Mucosa of stomach (tissue), 1 donor: ENCODE measurements around the gene DBET.
"Not testable (repeated sequence)": the region's sequence is repeated elsewhere in the genome, so short reads cannot be mapped to it uniquely, and the experiment has no call there.

Source experiments
- H3K27me3 ChIP-seq: one replicate; pipeline ENCODE4 v1.7.0; 2013; ENCODE audit warnings: mild to moderate bottlenecking, low read length; ENCODE audit not compliant: control insufficient read depth, insufficient read depth
- H3K36me3 ChIP-seq: one replicate; pipeline ENCODE4 v1.7.0; 2013; ENCODE audit warnings: low read length; ENCODE audit not compliant: control insufficient read depth, insufficient read depth
- H3K4me1 ChIP-seq: one replicate; pipeline ENCODE4 v1.7.0; 2013; ENCODE audit warnings: mild to moderate bottlenecking, low read length; ENCODE audit not compliant: control insufficient read depth, insufficient read depth
- H3K4me3 ChIP-seq: one replicate; pipeline ENCODE4 v1.7.0; 2013; ENCODE audit warnings: low read length
- H3K9ac ChIP-seq: one replicate; pipeline ENCODE4 v1.7.0; 2013; ENCODE audit warnings: mild to moderate bottlenecking, low read length, moderate library complexity
- H3K9me3 ChIP-seq: one replicate; pipeline ENCODE4 v1.7.0; 2013; ENCODE audit warnings: mild to moderate bottlenecking, low read length, moderate library complexity; ENCODE audit not compliant: control insufficient read depth
- donor health status: Pancreatic carcinoma.

DBET gene

DNA sequence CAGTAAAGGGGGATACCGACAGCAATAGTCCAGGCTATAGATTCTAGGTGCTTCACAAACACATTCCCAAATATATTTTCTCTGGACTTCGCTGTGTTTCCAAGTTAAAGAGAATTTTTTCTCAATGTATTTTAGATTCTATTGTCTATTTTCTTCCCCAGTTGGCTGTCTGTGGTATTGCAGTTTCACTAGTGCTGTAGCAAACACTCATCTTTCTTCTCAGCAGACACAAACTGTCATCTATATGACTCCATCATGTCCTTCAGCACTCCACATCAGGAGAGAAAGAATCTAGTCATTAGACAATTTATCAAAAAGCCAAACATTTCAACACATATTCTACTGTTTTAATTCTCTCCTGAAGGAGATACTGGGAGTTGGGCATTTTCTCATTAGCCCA is at the start of gene DBET:
Gene DBET, plus strand, starts transcription at position 161 of the 400 bp plus-strand sequence.
- H3K9ac ChIP-seq, H3K27me3 ChIP-seq, H3K4me1 ChIP-seq, H3K9me3 ChIP-seq, H3K4me3 ChIP-seq, H3K36me3 ChIP-seq: not testable (repeated sequence)

DNA sequence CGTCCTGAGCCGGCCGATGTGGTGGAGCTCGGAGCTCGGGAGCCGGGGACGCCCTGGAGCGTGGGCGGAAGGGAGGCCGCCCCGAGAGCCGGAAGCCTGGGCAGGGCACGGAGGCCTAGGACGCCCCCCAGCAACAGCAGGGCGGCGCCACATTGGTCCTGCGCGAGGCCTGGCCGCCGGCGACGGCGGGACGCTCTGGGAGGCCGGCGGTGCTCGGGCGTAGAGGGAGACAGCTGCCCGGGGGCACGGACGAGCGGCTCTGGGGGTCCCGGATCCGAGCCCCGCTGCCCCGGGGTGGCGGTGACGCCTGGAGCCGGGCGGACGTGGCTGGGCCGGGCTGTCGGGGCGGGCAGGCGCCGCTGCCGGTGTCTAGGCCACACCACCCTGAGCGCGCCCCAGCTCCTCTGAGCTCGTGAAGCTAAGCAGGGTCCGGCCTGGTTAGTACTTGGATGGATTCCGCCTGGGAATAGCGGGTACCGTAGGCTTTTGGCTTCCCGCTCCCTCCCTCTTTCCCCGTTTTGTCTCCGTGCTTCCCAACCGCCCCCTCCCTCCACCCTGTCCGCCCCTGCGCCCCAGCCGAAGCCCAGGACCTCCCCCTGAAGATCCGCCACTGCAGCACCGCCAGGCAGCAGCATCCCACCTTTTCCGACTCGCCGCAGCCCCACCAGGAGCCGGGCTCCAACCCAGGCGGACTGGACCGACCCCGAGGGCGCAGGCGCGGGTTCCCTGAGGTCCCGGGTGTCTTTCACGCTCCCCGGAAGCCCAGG is 49.3 kb upstream of the DBET start:
- no peaks in the 10 kb centered on the region for H3K9me3 ChIP-seq
- no peaks in the 10 kb centered on the region for H3K4me1 ChIP-seq
- no peak overlapping the region for H3K9ac ChIP-seq
- H3K27me3 ChIP-seq: peaks cover 57% of the 10 kb centered on the region
- no peaks in the 10 kb centered on the region for H3K36me3 ChIP-seq
- H3K4me3 ChIP-seq: no peak overlapping the region

DNA sequence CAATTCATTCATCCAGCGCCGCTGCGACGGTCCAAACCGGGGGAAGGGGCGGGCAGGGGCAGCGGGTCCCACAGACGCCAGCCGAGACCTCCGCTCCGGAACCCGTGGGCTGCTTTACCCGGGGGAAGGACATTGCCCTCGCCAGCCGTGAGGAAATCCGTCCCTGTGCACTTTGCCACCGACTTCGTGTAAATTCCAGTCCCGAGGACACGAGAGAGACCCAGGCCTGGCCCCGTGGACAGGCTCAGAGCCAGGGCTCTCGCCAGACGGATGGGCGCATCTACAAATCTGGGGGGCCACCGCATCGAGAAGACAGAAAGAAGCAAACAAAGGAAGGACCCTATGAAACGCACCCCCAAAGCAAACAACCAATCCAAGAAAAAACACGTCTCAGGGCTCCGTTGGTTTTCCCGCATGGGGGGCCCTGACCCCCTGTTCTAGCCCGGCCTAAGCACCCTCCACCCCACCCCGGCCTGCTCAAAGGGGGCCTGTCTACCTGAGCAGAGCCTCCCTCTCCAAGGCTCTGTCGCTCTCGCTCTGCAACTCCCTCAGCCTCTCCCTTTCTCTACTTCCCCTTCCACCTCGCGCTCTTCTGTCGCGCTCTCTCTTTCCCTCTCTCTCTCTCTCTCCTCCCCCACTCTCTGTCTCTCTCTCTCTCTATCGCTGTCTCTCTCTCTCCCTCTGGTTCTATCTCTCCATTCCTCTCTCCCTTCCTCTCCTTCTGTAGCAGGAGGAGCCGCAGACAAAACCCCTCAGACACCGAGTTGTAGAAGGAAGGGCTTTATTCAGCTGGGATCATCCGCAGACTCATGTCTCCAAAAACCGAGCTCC is 48.5 kb upstream of the DBET start:
- Histone ChIP-seq H3K4me3 (no peak overlapping the region), H3K27me3 (peaks cover 65% of the 10 kb centered on the region), H3K4me1 (peaks cover 3% of the 10 kb centered on the region), H3K9ac (no peak overlapping the region), H3K36me3 (no peaks in the 10 kb centered on the region), H3K9me3 (no peaks in the 10 kb centered on the region)

DNA sequence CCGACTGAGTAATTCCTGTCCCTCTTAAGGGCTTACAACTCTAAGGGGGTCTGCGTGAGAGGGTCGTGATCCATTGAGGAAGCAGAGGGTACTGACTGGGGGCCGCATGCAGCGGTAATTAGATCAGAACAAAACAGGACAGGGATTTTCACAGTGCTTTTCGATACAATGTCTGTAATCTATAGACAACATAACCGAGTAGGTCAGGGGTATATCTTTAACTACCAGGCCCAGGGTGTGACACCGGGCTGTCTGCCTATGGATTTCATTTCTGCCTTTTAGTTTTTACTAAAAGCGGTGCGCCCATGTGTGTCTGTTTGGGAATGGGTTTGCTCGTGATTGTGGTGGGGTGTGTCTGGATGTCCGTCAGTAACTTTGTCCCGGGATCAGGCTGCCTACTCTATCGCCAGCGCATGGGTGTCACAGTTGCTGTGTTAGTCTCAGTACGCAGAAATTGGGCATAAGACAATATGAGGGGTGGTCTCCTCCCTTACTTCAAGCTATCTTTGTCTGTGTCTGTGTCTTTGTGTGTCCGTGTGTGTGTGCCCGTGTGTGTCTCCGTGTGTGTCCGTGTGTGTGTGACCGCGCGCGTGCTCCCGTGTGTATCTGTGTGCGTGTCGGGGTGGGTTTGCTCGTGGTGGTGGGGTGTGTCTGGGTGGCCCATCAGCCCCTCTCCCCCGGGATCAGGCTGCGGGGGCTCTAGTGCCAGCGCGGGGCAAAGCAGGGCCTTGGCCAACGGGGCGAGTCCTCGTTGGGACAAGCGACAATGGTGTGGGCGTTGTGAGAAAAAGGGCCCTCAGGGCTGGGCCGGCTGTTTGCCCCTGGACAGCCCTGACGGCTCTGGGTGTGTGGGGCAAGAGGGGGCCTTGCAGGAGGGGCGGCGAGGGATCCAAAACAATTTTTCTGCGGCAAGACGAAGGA is 47.7 kb upstream of the DBET start:
- Histone ChIP-seq H3K4me1 (peaks cover 6% of the 10 kb centered on the region), H3K9me3 (no peaks in the 10 kb centered on the region), H3K36me3 (no peaks in the 10 kb centered on the region), H3K27me3 (peaks cover 72% of the 10 kb centered on the region), H3K9ac (no peak overlapping the region), H3K4me3 (no peak overlapping the region)

DNA sequence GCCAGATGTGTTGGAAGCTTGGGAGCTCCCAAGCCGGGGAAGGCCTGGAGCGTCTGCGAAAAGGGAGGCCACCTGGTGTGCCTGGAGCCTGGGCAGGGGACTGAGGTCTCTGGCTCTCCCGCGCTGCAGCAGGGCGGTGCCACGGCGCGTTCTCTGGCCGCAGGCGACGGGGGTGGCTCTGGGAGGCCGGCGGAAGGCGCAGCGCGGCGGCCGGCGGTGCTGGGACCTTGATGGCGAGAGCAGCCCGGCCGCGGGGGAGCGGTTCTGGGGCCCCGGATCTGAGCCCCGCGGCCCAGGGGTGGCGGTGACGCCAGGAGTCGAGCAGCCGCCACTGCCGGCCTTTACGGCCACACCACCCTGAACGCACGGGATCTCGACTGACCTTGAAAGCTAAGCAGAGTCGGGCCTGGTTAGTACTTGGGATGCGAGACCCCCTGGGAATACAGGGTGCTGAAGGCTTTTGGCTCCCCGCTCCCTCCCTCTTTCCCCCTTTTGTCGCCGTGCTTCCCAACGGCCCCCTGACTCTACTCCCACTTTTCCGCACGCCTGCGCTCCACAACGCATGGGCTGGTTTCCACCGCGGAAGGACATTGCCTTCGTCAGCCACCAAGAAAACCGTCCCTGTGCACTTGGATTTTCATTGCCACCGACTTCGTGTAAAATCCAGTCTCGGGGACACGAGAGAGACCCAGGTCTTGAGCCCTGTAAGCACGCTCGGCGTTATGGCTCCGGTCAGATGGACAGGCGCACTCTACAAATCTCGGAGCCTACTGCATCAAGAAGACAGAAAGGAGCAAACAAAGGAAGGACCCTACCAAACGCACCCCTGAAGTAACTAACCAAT is 46.7 kb upstream of the DBET start:
- no peaks in the 10 kb centered on the region for H3K36me3 ChIP-seq
- H3K9me3 ChIP-seq: no peaks in the 10 kb centered on the region
- peaks cover 6% of the 10 kb centered on the region for H3K4me1 ChIP-seq
- peaks cover 73% of the 10 kb centered on the region for H3K27me3 ChIP-seq
- H3K9ac ChIP-seq: no peak overlapping the region
- H3K4me3 ChIP-seq: no peak overlapping the region

DNA sequence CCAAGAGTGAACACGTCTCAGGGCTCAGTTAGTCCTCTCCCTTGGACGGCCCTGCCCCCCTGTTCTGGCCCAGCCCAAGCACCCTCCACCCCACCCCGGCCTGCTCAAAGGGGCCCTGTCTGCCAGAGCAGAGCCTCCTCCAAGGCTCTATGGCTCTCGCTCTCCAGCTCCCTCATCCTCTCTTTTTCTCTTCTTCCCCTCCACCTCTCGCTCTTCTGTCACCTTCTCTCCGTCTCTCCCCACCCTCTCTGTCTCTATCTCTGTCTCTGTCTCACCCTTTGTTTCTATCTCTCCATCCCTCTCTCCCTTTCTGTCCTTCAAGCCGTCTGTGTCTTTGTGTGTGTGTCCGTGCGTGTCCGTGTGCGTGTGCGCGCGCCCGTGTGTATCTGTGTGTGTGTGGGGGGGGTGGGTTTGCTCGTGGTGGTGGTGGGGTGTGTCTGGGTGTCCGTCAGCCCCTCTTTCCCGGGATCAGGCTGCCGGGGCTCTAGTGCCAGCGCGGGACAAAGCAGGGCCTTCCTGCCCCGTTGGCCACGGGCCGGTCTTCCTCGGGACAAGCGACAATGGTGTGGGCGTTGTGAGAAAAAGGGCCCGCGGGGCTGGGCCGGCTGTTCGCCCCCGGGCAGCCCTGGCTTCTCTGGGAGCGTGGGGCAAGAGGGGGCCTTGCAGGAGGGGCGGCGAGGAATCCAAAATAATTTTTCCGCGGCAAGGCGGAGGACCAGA is 45.9 kb upstream of the DBET start:
- H3K9me3 ChIP-seq: no peaks in the 10 kb centered on the region
- H3K9ac ChIP-seq: no peak overlapping the region
- H3K4me3 ChIP-seq: no peak overlapping the region
- H3K4me1 ChIP-seq: peaks cover 6% of the 10 kb centered on the region
- peaks cover 76% of the 10 kb centered on the region for H3K27me3 ChIP-seq
- H3K36me3 ChIP-seq: no peaks in the 10 kb centered on the region

DNA sequence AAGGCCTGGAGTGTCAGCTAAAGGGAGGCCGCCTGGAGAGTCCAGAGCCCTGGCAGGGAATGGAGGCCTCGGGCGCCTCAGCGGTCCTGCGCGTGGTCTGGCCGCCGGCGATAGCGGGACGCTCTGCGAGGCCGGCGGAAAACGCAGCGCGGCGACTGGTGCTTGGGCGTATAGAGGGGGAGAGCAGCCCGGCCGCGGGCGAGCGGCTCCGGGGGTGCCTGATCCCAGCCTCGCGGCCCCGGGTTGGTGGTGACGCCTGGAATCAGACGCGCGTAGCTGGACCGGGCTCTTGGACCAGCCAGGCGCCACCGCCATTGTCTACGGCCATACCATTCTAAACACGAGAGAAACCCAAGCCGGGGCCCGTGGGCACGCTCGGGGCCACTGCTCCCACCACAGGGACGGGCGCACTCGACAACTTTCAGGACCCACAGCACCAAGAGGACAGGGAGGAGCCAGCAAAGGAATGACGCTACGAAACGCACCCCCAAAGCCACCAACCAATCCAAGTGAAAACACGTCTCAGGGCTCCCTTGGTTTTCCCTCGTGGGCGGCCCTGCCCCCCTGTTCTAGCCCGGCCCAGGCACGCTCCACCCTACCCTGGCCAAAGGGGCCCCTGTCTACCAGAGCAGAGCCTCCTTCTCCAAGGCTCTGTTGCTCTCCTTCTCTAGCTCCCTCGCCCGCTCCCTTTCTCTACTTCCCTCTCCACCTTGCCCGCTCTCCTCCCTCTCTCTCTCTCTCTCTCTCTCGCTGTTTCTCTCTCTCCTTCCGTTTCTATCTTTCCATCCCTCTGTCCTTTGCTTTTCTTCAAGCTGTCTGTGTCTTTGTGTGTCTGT is 45.1 kb upstream of the DBET start:
- peaks cover 6% of the 10 kb centered on the region for H3K4me1 ChIP-seq
- H3K27me3 ChIP-seq: peaks cover 76% of the 10 kb centered on the region
- H3K36me3 ChIP-seq: no peaks in the 10 kb centered on the region
- H3K4me3 ChIP-seq: no peak overlapping the region
- no peaks in the 10 kb centered on the region for H3K9me3 ChIP-seq
- H3K9ac ChIP-seq: no peak overlapping the region

DNA sequence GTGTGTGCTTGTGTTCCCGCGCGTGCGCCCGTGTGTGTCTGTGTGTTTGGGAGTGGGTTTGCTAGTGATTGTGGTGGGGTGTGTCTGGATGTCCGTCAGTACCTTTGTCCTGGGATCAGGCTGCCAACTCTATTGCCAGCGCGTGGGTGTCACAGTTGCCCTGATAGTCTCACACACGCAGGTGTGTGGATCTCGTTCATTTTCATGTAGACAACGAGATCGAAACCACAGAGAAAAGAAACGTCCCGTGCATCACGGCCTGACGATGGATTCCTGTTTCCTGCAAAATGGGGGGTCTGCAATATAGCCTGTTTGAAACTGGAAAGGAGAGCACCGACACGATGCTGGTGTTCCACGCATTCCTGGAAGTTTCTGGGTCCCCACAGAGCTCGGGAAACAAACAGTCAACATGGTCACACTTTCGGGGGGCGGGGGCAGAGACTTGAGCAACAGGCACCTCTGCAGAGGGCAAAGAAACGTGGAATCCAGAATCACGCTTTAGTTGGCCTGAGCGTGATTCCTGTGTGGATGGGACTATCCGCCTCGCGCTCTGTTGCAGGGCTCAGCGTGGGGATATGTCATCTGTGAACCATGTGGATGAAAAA is 44.3 kb upstream of the DBET start:
- peaks cover 68% of the 10 kb centered on the region for H3K27me3 ChIP-seq
- not testable (repeated sequence) for H3K9me3 ChIP-seq, H3K4me1 ChIP-seq, H3K36me3 ChIP-seq, H3K4me3 ChIP-seq, H3K9ac ChIP-seq

DNA sequence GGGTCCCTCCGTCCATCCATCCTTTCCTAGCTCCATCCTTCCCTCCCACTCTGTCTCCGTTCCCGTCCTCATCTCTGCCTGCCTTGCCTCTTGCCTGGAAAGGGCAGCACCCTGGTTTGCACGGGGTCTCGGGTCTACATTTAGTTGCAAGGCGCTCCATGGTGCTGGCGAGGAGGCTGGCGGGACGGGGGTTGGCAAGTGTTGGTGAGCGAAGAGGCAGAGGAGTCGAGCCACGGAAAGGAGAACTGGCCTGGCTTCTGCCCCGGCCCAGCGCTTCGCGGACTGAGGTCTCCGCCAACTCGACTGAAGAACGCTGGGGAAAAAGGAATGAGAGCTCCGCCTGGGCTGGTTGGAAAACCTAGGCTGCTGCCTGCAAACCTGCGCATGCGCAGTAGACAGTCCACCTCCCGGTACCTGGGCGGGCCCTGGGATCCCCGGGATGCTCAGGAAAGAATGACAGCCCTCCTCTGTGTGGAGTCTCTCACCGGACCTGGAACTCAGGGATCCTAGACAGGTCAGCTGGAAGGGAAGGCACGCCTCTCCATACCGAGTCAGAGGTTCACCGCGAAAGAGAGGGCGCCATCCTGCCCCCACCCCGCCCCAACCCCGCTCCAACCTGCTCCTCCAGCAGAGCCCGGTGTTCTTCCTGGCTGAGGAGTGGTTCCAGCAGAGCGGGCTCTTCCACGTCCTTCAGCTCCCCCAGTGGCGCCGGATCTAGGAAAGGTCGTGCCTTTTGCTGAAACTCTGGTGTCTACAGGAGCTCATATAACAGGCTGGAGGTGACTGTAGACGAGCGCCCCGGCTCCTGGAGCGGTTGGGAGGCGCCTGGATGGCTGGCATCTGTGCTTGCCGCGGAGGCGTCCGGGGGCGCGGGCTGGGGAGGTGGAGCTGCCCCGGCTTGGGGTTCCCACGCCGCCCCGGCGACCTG is 43.2 kb upstream of the DBET start:
- Histone ChIP-seq H3K9me3 (no peaks in the 10 kb centered on the region), H3K27me3 (peaks cover 57% of the 10 kb centered on the region), H3K4me3 (no peak overlapping the region), H3K4me1 (peaks cover 6% of the 10 kb centered on the region), H3K36me3 (no peaks in the 10 kb centered on the region), H3K9ac (no peak overlapping the region)
